ENCODE results near the gene ATF6B.

- TF ChIP-seq CTCF (IDR thresholded peaks at IDR 0.05; ENCODE audit: low read length) (no peak), EZH2 (optimal IDR thresholded peaks at IDR 0.05; ENCODE audit: low read depth, low read length) (no peak)
Measured at GRCh38 chr6:32108727-32109113, 19.3 kb downstream of the ATF6B start.

Data from MM.1S (cell line).